ENCODE measurements around the gene TEKT2.

The TEKT2 gene

DNA sequence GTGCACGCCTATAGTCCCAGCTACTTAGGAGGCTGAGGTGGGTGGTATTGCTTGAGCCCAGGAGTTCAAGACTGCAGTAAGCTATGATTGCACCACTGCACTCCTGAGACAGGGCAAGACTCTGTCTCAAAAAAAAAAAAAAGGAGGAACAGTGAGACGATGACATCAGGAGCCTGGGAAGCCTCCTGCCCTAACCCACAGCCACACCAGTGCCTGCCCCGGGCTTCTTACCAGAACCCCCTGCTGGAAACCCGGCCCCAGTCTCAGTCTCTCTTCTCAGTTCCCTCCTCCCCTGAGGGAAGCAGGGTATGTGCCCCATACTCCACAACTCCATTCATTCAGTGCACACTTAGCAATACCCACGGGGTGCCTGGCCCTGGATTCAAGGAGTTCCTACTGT, 32.0 kb downstream of the TEKT2 start:
- no peaks in the 10 kb centered on the region for H3K9me3 ChIP-seq (ENCODE audit: control insufficient read depth, insufficient read depth, low read depth, low read length)
- TF ChIP-seq ZNF529 (tag by site-specific recombination; IDR thresholded peaks at IDR 0.05; ENCODE audit: insufficient replicate concordance), result no peak
- no peak for TF ChIP-seq ZNF202 (tag by site-specific recombination; IDR thresholded peaks at IDR 0.05; ENCODE audit: borderline replicate concordance)
- TF ChIP-seq, protein P1, sequence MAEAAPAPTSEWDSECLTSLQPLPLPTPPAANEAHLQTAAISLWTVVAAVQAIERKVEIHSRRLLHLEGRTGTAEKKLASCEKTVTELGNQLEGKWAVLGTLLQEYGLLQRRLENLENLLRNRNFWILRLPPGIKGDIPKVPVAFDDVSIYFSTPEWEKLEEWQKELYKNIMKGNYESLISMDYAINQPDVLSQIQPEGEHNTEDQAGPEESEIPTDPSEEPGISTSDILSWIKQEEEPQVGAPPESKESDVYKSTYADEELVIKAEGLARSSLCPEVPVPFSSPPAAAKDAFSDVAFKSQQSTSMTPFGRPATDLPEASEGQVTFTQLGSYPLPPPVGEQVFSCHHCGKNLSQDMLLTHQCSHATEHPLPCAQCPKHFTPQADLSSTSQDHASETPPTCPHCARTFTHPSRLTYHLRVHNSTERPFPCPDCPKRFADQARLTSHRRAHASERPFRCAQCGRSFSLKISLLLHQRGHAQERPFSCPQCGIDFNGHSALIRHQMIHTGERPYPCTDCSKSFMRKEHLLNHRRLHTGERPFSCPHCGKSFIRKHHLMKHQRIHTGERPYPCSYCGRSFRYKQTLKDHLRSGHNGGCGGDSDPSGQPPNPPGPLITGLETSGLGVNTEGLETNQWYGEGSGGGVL (tag by site-specific recombination; IDR thresholded peaks at IDR 0.05), result 0 out of 2 replicates have a peak, but pooled peaks have one; percentile 9
- TF ChIP-seq ZNF530 (tag by site-specific recombination; IDR thresholded peaks at IDR 0.05; ENCODE audit: low read depth), result no peak
- TF ChIP-seq ZNF664 (tag by site-specific recombination; IDR thresholded peaks at IDR 0.05), result no peak
- TF ChIP-seq ZIC2 (tag by site-specific recombination; IDR thresholded peaks at IDR 0.05), result peak; percentile 35
- ChIA-PET CTCF (interaction anchor here (0.6 to 7.5 kb wide), 2 partner anchors 18 to 34 kb away, joined by 5 to 65 read pairs; no protein-coding TSS in a partner anchor), POLR2A (no interaction called here)
- no peak overlapping the region for H3K27ac ChIP-seq (ENCODE audit: extremely low read depth, low read depth, low read length)
- no peak overlapping the region for H3K4me3 ChIP-seq (ENCODE audit: low read depth, low read length)
- H3K36me3 ChIP-seq (ENCODE audit: control insufficient read depth in 2 of 2, insufficient read depth in 1 of 2, low read length in 2 of 2), result no peaks in the 10 kb centered on the region
- no peaks in the 10 kb centered on the region for H3K4me1 ChIP-seq (ENCODE audit: control insufficient read depth, insufficient read depth, low read length)

DNA sequence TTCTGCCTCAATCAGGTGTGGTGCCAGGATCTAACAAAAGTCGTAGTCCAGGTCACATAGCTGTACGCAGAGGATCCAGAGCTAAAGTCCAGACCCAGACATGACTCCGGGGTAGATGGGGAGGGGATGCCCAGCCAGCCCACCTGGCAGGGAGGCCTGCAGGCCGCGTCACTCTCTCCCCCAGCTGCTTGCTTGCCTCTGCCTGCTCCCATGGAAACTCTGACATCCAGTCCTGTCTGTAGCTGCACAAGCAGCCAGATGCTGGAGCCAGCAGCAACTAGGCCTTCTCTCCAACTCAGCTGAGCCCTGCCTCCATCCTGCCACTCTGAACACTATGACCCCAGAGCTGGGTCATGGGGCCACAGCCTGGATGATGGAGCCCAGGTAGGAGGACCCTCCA, 33.0 kb downstream of the TEKT2 start:
- Histone ChIP-seq H3K27ac (ENCODE audit: extremely low read depth, low read depth, low read length) (no peak overlapping the region), H3K4me1 (ENCODE audit: control insufficient read depth, insufficient read depth, low read length) (no peaks in the 10 kb centered on the region), H3K4me3 (ENCODE audit: low read depth, low read length) (no peak overlapping the region), H3K9me3 (ENCODE audit: control insufficient read depth, insufficient read depth, low read depth, low read length) (no peaks in the 10 kb centered on the region), H3K36me3 (ENCODE audit: control insufficient read depth in 2 of 2, insufficient read depth in 1 of 2, low read length in 2 of 2) (no peaks in the 10 kb centered on the region)
- TF ChIP-seq, protein P2, sequence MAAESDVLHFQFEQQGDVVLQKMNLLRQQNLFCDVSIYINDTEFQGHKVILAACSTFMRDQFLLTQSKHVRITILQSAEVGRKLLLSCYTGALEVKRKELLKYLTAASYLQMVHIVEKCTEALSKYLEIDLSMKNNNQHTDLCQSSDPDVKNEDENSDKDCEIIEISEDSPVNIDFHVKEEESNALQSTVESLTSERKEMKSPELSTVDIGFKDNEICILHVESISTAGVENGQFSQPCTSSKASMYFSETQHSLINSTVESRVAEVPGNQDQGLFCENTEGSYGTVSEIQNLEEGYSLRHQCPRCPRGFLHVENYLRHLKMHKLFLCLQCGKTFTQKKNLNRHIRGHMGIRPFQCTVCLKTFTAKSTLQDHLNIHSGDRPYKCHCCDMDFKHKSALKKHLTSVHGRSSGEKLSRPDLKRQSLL (tag by site-specific recombination; IDR thresholded peaks at IDR 0.05), result 0 out of 2 replicates have a peak, but pooled peaks have one; percentile 46
- TF ChIP-seq KLF16 (tag by site-specific recombination; IDR thresholded peaks at IDR 0.05) (no peak), ZNF549 (tag by site-specific recombination; IDR thresholded peaks at IDR 0.05) (no peak), ZNF571 (tag by site-specific recombination; IDR thresholded peaks at IDR 0.05) (no peak)
- POLR2A ChIA-PET, result no interaction called here
- CTCF ChIA-PET, result interaction anchor here (1.4 to 7.5 kb wide), 2 partner anchors 15 to 17 kb away, joined by 4 to 65 read pairs; no protein-coding TSS in a partner anchor

DNA sequence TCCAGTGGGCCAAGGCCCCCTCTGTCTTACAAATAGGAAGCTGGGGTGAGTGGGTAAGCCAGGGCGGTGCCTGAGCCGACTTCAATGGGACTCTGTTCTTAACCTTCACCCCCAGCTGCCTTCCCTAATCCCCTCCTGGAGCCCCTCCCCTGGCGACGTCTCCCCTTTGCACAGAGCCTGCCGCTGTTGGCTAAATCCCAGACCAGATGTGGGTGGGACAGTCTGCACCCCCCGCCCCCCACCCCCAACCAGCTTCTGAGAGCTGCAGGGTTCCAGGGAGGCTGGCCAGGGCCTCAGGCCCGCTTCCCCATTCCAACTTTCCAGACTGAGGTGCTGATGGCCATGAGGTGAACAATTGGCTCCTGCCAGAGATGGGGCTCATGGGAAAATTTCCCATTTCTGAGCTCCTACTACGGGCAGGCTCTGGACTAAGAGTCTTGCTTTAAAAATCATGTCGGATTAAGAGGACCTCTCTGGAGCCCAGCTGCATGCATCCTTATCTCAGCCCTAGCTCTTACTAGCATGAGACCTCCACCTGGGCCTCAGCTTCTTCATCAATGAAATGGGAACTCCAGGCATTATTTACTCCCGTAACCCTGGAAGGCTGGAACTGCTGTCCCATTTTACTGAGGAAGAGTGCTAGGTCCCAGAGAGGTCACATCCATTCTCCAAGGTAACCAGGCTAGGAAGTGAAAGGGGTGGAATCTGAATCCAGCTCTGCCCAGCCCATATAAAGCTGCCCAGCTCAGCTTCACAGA, 34.7 kb downstream of the TEKT2 start:
- ChIA-PET CTCF (interaction anchor here (0.7 to 7.5 kb wide), 6 partner anchors 8 to 397 kb away, joined by 3 to 65 read pairs (median 4); no protein-coding TSS in a partner anchor), POLR2A (interaction anchor here (0.6 to 1.4 kb wide), 3 partner anchors 9 to 38 kb away, joined by 3 to 4 read pairs (median 3); no protein-coding TSS in a partner anchor)
- Histone ChIP-seq H3K27ac (ENCODE audit: extremely low read depth, low read depth, low read length) (no peak overlapping the region), H3K36me3 (ENCODE audit: control insufficient read depth in 2 of 2, insufficient read depth in 1 of 2, low read length in 2 of 2) (no peaks in the 10 kb centered on the region), H3K4me1 (ENCODE audit: control insufficient read depth, insufficient read depth, low read length) (no peaks in the 10 kb centered on the region), H3K9me3 (ENCODE audit: control insufficient read depth, insufficient read depth, low read depth, low read length) (no peaks in the 10 kb centered on the region), H3K4me3 (ENCODE audit: low read depth, low read length) (no peak overlapping the region)
- TF ChIP-seq ZNF830 (tag by site-specific recombination; IDR thresholded peaks at IDR 0.05; ENCODE audit: low read depth), result no peak
- no peak for TF ChIP-seq ZNF433 (tag by site-specific recombination; IDR thresholded peaks at IDR 0.05; ENCODE audit: low read depth)
- TF ChIP-seq ZNF266 (tag by site-specific recombination; IDR thresholded peaks at IDR 0.05; ENCODE audit: low read depth), result no peak
- TF ChIP-seq SETDB1 (IDR thresholded peaks at IDR 0.05; ENCODE audit: insufficient read length, low read length), result no peak
- TF ChIP-seq, protein P3, sequence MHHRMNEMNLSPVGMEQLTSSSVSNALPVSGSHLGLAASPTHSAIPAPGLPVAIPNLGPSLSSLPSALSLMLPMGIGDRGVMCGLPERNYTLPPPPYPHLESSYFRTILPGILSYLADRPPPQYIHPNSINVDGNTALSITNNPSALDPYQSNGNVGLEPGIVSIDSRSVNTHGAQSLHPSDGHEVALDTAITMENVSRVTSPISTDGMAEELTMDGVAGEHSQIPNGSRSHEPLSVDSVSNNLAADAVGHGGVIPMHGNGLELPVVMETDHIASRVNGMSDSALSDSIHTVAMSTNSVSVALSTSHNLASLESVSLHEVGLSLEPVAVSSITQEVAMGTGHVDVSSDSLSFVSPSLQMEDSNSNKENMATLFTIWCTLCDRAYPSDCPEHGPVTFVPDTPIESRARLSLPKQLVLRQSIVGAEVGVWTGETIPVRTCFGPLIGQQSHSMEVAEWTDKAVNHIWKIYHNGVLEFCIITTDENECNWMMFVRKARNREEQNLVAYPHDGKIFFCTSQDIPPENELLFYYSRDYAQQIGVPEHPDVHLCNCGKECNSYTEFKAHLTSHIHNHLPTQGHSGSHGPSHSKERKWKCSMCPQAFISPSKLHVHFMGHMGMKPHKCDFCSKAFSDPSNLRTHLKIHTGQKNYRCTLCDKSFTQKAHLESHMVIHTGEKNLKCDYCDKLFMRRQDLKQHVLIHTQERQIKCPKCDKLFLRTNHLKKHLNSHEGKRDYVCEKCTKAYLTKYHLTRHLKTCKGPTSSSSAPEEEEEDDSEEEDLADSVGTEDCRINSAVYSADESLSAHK (tag by site-specific recombination; IDR thresholded peaks at IDR 0.05), result no peak
- no peak for TF ChIP-seq ZBTB7A (tag by site-specific recombination; IDR thresholded peaks at IDR 0.05; ENCODE audit: low read depth)
- no peak for TF ChIP-seq ZNF324 (tag by site-specific recombination; IDR thresholded peaks at IDR 0.05)

All from HEK293 (cell line).